ENCODE results near the gene NKAIN4. TPM values are rescaled to one million over a fixed set of nuclear protein-coding genes. Genes with fewer than 3 reads are reported as not detected.

Gene NKAIN4
- total RNA-seq: not detected in 2 replicates

DNA sequence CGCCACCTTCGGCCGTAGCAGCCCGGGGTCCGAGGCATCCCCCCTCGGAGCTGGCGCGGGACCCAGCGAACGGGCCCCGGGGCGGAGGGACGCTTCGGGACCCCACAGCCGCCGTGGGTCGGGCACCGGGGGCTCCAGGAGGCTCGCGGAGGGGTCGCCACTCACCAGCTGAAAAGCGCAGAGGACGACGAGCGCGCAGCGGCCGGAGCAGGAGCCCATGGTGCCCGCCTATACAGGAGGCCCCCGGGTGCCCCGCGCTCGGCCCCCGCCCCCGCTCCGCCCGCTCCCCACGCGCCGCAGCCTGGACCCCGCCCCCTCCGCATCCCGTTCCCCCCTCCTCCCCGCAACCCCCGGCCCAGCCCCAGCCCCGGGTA, at the start of gene NKAIN4:
NKAIN4 (minus strand) TSS at position 232 of the 374 bp plus-strand sequence; CDS start at position 219, 13 bp downstream.

DNA sequence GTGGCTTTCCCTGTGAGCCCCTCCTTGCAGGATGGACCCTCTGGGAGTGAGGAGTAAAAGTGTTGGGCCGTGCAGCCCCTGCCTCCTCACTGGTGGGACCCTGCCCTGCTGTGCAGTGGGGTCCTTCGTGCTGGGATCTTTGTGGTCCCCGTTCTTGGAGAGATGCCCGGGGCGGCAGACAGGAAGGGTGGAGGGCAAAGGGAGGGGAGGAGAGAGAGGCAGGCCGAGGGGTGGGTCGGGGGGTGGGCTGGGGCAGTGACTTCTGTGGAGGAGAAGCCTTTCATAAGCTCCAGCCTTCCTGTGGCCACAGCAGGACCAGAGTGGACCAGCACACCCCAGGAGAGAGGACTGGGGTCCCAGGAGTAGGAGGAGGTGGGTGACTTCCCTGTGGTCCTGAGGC, 38.6 kb upstream of the NKAIN4 start, which contains the start of gene COL20A1:
COL20A1 (plus strand) TSS at position 283 of the 400 bp plus-strand sequence. CDS start 1,922 bp downstream, outside the sequence.

DNA sequence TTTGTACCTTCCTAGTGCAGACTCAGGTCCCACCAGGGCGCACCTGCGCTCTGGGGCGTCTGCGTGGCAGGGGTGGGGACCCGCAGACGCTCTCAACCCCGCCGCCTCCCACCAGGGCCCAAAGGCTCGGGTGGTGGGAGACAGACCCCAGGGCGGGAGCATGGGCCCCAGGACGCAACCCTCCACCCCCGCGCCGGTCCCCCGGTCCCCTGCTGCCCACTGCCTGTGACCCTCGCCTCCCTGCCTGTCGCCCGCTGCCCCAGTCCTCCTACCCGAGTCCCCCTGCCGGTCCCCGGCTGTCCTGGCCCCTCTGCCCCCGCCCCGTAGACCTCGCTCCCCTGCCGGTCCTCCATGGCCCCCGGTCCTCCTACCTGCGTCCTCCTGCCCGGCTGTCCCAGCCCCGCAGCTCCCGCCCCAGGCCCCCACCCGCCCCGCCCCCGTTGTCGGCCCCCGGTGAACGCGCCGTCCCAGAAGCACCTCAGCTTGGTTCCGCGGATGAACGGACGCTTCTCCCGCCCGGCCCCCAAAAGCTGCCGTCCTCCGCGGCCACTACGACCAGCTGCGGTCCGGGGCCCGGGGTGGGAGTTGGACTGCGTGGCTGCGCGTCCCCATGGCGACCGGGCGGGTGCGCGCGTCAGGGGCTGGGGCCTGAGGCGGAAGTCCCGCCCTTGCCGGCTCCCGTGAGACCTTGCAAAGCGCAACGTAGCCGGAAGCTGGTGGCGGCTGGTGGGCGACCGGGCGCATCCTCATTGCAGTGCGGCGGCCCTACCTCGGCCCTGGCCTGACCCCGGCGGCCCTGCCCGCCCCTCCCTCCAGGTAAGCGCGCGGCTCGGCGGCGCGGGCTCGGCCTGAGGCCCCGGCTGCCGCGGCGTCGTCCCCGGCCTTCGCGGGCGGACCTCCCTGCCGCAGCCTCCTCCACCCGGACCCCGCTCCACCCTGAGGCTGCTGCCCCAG, 18.1 kb upstream of the NKAIN4 start, which contains the start of gene ARFGAP1:
ARFGAP1 (plus strand) TSS at position 709 of the 954 bp plus-strand sequence. CDS start 2,768 bp downstream, outside the sequence.

DNA sequence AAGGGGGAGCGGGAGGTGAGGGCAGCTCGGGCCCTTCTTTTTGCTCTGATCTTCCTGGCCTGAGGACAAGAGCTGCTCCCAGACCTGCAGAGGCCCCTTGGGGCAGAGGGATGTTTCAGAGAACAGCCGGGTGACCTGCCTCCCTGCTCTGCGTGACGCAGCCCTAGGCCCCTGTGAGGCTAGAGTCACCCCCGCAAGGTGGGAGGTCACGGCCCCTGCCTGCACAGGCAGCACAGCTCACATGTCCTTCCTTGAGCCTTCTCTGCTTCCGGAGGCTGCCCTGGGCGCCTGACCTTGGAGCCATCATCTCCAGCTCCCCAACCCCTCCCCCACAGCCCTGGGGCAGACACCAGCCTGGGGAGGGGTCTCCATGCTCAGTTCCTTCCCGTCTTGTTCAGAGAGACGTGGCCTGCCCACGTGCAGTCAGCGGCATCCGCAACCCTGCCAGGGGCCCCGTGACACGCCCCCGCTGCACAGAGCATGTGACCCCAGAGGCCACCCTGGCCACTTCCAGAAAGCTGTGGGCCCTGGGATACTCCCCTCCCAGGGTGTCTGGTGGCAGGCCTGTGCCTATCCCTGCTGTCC, 18.8 kb downstream of the NKAIN4 start, which contains the start of gene BIRC7:
BIRC7 (plus strand) TSS at position 507 of the 585 bp plus-strand sequence. CDS start 192 bp downstream, outside the sequence.

DNA sequence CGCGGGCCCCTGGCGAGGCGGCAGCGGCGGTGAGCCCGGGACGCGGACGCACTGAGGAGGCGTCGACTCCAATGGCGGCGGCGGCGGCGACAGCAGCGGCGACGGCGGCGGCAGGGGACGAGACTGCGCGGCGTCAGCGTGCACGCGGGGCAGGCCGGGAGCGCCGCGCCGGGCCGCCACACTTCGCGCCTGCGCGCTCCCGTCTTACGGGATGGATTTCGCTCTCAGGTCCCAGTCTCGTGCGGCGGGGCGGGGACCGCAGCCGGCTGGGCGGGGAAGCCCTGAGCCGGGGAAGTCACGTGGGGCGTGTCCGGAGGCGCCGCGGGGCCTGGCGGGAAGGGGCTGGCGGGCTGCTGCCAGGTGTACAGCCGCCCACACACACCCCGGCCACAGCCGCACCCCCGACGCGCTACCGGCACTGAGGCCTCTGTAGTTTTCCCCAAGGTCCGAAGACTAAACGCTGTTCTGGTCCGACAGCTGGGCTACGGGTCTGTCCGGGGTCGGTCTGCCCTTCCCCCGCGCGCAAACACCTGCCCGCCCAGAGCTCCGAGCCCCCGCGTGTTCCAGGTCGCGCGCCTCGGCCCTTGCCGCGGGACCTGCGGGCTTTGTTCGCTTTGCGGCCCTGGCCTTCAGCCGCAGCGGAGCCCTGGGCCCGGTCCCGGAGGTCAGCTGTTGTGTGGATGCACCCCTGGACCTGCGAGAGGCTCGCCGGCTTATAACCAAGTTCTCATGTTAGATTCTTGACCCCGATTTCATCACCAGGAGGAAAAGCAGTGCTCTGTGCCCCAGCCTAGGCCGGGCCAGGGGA, 38.0 kb downstream of the NKAIN4 start, which contains the start of gene YTHDF1:
YTHDF1 (minus strand) TSS at position 91 of the 808 bp plus-strand sequence. CDS start 239 bp downstream, outside the sequence.

Other genes starting within 250 kb of the NKAIN4 start
- gene BHLHE23, start 247.5 kb downstream of the NKAIN4 start, total RNA-seq: not detected in 2 replicates
- gene YTHDF1, start 38.3 kb downstream of the NKAIN4 start, total RNA-seq: 21.3 and 24.2 TPM in 2 replicates
- gene BIRC7, start 18.6 kb downstream of the NKAIN4 start, total RNA-seq: 0.07 TPM in 2 replicates
- 73.8 and 77.8 TPM in 2 replicates for gene ARFGAP1, start 18.4 kb upstream of the NKAIN4 start, total RNA-seq
- gene COL20A1, start 38.7 kb upstream of the NKAIN4 start, total RNA-seq: under 0.01 and 0.07 TPM in 2 replicates
- gene CHRNA4, start 106.9 kb upstream of the NKAIN4 start, total RNA-seq: not detected in 2 replicates
- not detected in 2 replicates for gene KCNQ2, start 218.2 kb upstream of the NKAIN4 start, total RNA-seq
- 2.3 and 3.5 TPM in 2 replicates for gene EEF1A2, start 244.6 kb upstream of the NKAIN4 start, total RNA-seq

Data from smooth muscle cell of the pulmonary artery (primary cell).